Suprapubic skin (tissue), 4 donors: Measurements from ENCODE around the gene DDAH1. TPM values are rescaled to one million over a fixed set of nuclear protein-coding genes. Genes with fewer than 3 reads are reported as not detected.

Experiments
- DNase-seq, 2 donors: peaks; one replicate each; pipeline ENCODE4 v3.0.0-alpha.2; 2019; ENCODE audit warnings: low spot score in 2 of 2
- H3K27ac ChIP-seq: fragments of 200-600 bp; sonication (generic); one replicate; pipeline ENCODE4 v1.5.1; 2019
- H3K27me3 ChIP-seq: fragments of 200-600 bp; sonication (generic); one replicate; pipeline ENCODE4 v1.5.1; 2019
- H3K36me3 ChIP-seq: fragments of 200-600 bp; sonication (generic); one replicate; pipeline ENCODE4 v1.5.1; 2019
- H3K4me1 ChIP-seq: fragments of 200-600 bp; sonication (generic); one replicate; pipeline ENCODE4 v1.5.1; 2019
- H3K4me3 ChIP-seq: fragments of 200-600 bp; sonication (generic); one replicate; pipeline ENCODE4 v1.5.1; 2019; ENCODE audit warnings: mild to moderate bottlenecking
- H3K9me3 ChIP-seq: fragments of 200-600 bp; sonication (generic); one replicate; pipeline ENCODE4 v1.5.1; 2019
- EP300 ChIP-seq: sonication (generic); formaldehyde crosslinking; IDR thresholded peaks from one replicate; pipeline ENCODE4 v1.6.1; 2017; ENCODE audit warnings: antibody characterized with exemption
- POLR2A ChIP-seq, 2 donors: fragments of 450-650 bp; IDR thresholded peaks; one replicate each; pipeline ENCODE4 v1.6.1; 2017; ENCODE audit warnings: antibody characterized with exemption in 2 of 2, mild to moderate bottlenecking in 2 of 2, moderate library complexity in 2 of 2
- POLR2AphosphoS5 ChIP-seq, 3 donors: sonication (generic); formaldehyde crosslinking; IDR thresholded peaks; one replicate each; pipeline ENCODE4 v1.6.1; 2017; ENCODE audit warnings: antibody characterized with exemption in 3 of 3
- WGBS: methylation state at CpG from one replicate; pipeline ENCODE4 v1.1.5; 2018; 5-methylcytosine and 5-hydroxymethylcytosine counted together
- total RNA-seq, 4 donors: library from RNA; depleted of rRNA; stranded (reverse); fragments of >200 nt; gene quantifications; one replicate each; pipeline ENCODE4 v1.1.0, GENCODE V29; 2016
- TF ChIP-seq, protein P1 (sequence below), 2 donors: fragments of 200-600 bp in 1 of 2; fragments of 450-650 bp in 1 of 2; sonication (generic) in 1 of 2; IDR thresholded peaks; one replicate each; pipeline ENCODE4 v1.5.1; 2016 to 2019; ENCODE audit warnings: antibody characterized with exemption in 2 of 2, mild to moderate bottlenecking in 1 of 2, moderate library complexity in 1 of 2

DDAH1 gene
- total RNA-seq, 4 donors from 2014 or later = 10.4 to 19.6 (median 15.5) TPM

DNA sequence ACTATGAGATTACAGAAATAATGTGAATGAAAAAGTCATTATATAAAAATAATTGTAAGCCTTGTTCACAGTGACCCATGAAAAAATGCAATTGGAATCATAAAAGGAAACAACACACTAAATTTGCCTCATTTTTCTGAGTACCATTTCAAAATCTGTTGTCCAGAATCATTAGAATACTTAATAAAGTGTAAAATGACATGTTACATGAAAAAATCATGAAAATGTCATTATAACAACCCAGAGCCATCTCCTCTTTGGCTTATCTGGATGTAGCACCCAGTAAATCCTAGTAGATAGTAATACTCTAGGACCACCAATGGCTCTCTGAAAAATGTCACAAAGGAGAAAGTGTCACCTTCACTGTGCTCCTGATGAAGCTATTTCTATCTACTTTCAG lies 76.5 kb downstream of the DDAH1 start:
- no peaks in the 10 kb centered on the region for H3K9me3 ChIP-seq
- no peak overlapping the region for H3K27ac ChIP-seq
- no peak for DNase-seq
- no peaks in the 10 kb centered on the region for H3K36me3 ChIP-seq
- H3K4me1 ChIP-seq = no peaks in the 10 kb centered on the region
- H3K27me3 ChIP-seq = no peaks in the 10 kb centered on the region
- TF ChIP-seq, protein P1, sequence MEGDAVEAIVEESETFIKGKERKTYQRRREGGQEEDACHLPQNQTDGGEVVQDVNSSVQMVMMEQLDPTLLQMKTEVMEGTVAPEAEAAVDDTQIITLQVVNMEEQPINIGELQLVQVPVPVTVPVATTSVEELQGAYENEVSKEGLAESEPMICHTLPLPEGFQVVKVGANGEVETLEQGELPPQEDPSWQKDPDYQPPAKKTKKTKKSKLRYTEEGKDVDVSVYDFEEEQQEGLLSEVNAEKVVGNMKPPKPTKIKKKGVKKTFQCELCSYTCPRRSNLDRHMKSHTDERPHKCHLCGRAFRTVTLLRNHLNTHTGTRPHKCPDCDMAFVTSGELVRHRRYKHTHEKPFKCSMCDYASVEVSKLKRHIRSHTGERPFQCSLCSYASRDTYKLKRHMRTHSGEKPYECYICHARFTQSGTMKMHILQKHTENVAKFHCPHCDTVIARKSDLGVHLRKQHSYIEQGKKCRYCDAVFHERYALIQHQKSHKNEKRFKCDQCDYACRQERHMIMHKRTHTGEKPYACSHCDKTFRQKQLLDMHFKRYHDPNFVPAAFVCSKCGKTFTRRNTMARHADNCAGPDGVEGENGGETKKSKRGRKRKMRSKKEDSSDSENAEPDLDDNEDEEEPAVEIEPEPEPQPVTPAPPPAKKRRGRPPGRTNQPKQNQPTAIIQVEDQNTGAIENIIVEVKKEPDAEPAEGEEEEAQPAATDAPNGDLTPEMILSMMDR (IDR thresholded peaks at IDR 0.05) = no peak
- TF ChIP-seq POLR2AphosphoS5 (IDR thresholded peaks at IDR 0.05) = no peak
- no peak for TF ChIP-seq POLR2A (IDR thresholded peaks at IDR 0.05)
- TF ChIP-seq EP300 = no peak
- no peak overlapping the region for H3K4me3 ChIP-seq

DNA sequence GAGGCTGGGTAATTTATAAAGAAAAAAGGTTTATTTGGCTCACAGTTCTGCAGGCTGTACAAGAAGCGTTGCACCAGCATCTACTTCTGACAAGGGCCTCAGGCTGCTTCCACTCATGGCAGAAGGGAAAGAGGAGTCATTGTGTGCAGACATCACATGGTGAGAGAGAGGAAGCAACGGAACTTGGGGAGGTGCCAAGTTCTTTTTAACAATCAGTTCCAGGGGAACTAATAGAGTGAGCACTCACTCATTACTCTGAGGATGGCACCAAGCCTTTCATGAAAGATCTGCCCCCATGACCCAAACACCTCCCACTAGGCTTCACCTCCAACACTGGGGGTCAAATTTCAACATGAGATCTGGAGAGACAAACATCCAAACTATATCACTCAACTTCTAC lies 77.2 kb downstream of the DDAH1 start:
- no peaks in the 10 kb centered on the region for H3K36me3 ChIP-seq
- H3K4me3 ChIP-seq = no peak overlapping the region
- DNase-seq = no peak
- no peak overlapping the region for H3K27ac ChIP-seq
- WGBS = 57% methylated on average over 2 of the region's 2 CpGs
- H3K27me3 ChIP-seq = no peaks in the 10 kb centered on the region
- H3K9me3 ChIP-seq = no peaks in the 10 kb centered on the region
- TF ChIP-seq POLR2AphosphoS5 (IDR thresholded peaks at IDR 0.05) = no peak
- TF ChIP-seq, protein P1 (IDR thresholded peaks at IDR 0.05) = no peak
- TF ChIP-seq EP300 = no peak
- no peak for TF ChIP-seq POLR2A (IDR thresholded peaks at IDR 0.05)
- H3K4me1 ChIP-seq = no peaks in the 10 kb centered on the region

DNA sequence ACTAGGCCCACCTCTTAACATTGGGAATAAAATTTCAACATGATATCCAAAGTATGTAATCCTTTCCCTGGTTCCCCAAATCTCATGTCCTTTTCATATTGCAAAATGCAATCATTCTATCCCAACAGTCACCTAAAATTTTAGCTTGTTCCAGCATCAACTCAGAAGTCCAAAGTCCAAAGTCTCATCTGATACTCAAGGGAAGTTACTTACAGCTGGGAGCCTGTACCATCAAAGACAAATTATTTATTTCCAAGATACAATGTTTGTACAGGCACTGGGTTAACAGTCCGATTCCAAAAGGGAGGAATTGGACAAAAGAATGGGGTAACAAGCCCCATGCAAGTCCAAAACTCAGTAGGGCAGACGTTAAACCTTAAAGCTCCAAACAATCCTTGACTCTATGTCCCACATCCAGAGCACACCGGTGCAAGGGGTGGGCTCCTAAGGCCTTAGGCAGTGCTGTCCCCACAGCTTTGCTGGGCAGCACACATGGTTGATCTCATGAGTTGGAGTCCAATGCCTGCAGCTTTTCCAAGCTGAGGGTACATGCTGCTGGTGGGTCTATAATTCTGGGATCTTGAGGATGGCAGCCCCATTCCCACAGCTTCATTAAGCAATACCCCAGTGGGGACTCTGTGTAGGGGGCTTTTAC lies 78.8 kb downstream of the DDAH1 start:
- DNase-seq = no peak
- Histone ChIP-seq H3K4me3 (no peak overlapping the region), H3K9me3 (no peaks in the 10 kb centered on the region), H3K4me1 (no peaks in the 10 kb centered on the region), H3K27ac (no peak overlapping the region), H3K36me3 (no peaks in the 10 kb centered on the region), H3K27me3 (no peaks in the 10 kb centered on the region)
- 98% methylated on average over 3 of the region's 3 CpGs for WGBS
- TF ChIP-seq EP300 = no peak
- TF ChIP-seq, protein P1 (IDR thresholded peaks at IDR 0.05) = no peak
- TF ChIP-seq POLR2A (IDR thresholded peaks at IDR 0.05) = no peak
- no peak for TF ChIP-seq POLR2AphosphoS5 (IDR thresholded peaks at IDR 0.05)

DNA sequence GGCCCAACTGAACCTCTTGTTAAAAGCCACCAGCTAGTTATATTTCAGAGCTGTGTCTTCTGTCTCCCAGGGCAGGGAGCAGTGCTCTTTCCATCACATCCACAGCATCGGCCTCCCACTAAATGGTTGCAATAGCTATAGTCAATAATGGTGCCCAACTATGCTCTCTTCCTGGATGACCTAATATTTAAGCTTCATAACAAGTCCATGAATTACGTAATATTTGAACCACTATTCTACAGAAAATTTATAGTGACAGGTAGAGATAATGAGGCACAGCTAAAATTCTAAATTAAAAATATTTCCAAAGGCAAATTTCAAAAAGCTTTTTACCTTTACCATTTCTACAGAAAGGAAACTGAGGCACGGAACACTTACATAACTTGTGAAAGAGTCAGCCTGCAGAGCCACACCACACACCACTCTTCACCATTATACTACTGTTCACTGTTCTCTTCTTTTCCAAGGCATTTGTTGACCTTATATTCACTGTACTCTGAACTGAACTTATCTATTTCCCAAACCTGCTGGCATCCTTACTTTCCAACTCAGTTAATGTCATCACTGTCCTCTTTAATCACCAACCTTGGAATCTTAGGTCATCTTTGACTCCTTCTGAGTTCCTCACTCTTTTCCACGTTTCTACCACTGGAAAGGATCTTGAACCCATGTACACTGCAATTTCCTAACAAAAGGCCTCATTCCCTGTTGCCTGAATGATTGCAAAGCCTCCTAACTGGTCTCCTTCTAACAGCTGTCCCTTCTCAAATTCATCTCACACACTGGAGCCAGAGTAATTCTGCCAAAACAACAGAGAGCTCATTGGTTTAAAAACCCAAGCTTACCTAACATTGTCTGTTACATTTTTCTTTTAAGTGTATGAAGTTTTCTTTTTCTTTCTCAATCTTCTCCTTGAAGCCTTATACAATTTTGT lies 85.5 kb downstream of the DDAH1 start:
- 91% methylated on average over 4 of the region's 4 CpGs for WGBS
- H3K4me1 ChIP-seq = peaks cover 4% of the 10 kb centered on the region
- no peaks in the 10 kb centered on the region for H3K36me3 ChIP-seq
- no peaks in the 10 kb centered on the region for H3K27me3 ChIP-seq
- TF ChIP-seq, protein P1 (IDR thresholded peaks at IDR 0.05) = no peak
- H3K4me3 ChIP-seq = no peak overlapping the region
- no peak overlapping the region for H3K27ac ChIP-seq
- no peaks in the 10 kb centered on the region for H3K9me3 ChIP-seq
- no peak for DNase-seq

DNA sequence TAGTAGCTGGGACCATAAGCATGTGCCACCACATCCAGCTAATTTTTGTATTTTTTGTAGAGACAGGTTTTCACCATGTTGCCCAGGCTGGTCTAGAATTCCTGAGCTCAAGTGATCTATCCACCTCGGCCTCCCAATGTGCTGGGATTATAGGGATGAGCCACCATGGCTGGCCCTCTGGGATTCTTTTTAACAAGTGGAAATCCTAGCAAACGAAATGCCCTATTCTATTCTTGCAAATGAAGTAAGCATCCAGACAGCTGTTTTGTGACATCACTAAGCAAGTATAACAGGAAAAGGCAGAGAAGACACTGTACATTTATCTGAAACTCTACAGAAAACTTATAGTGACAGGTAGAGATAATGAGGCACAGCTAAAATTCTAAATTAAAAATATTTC lies 86.4 kb downstream of the DDAH1 start:
- Histone ChIP-seq H3K27ac (no peak overlapping the region), H3K4me1 (peaks cover 7% of the 10 kb centered on the region), H3K4me3 (no peak overlapping the region), H3K27me3 (no peaks in the 10 kb centered on the region), H3K9me3 (no peaks in the 10 kb centered on the region), H3K36me3 (no peaks in the 10 kb centered on the region)
- DNase-seq = no peak
- TF ChIP-seq POLR2AphosphoS5 (IDR thresholded peaks at IDR 0.05) (no peak), POLR2A (IDR thresholded peaks at IDR 0.05) (no peak), EP300 (no peak)
- TF ChIP-seq, protein P1 (IDR thresholded peaks at IDR 0.05) = no peak
- WGBS = 82% methylated on average over 2 of the region's 2 CpGs
